Measurements from ENCODE around the gene WASHC2A.
"Not testable (repeated sequence)": the region's sequence is repeated elsewhere in the genome, so short reads cannot be mapped to it uniquely, and the experiment has no call there.

WASHC2A gene

DNA sequence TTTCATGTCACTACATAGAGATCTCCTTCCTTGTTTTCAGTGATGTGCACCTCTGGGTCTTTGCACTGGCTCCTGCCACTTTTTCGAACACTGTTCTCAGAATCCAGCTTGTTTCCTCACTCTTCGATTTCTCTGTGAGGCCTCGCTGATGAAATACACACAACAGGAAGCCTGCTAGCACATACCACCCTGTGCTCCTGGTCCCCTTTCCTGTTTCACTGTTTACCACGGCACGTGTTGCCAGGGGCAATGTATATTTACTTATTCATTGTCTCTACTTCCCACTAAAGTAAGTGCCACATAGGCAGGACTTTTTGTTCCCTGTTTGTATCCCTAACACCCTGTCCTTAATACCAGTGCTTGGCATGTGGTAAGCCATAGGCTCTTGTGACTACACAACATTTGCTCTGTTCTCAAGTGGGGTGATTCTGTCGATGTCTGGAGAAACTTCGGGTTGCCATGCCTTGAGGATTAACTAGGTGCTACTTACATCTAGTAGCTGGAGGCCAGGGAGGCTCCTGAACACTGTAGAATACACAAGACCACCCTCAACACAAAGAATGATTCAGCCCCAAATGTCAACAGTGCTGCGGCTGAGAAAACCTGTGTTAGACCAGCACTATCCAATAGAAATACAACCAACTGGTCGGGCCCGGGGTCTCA is 75.9 kb downstream of the WASHC2A start:
- in situ Hi-C loops (cut with HindIII; ENCODE audit: low sequenced_read_pairs) = not testable (repeated sequence)

DNA sequence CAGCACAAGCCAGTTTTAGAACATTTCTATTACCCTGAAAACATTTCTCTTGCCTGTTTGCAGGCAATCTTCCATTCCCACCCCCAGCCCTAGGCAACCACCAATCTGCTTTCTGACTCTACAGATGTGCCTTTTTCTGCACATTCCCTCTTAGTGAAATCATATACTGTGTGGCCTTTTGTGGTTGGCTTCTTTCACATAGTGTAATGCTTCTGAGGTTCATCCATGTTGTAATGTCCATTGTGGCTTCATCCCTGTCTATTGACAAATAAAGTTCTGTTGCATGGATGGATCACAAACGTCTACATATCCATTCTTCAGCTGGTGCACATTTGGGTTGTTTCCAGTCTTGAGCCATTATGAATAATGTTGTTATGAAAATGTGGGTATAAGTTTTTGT is 77.8 kb downstream of the WASHC2A start:
- in situ Hi-C loops (cut with HindIII; ENCODE audit: low sequenced_read_pairs) = not testable (repeated sequence)

DNA sequence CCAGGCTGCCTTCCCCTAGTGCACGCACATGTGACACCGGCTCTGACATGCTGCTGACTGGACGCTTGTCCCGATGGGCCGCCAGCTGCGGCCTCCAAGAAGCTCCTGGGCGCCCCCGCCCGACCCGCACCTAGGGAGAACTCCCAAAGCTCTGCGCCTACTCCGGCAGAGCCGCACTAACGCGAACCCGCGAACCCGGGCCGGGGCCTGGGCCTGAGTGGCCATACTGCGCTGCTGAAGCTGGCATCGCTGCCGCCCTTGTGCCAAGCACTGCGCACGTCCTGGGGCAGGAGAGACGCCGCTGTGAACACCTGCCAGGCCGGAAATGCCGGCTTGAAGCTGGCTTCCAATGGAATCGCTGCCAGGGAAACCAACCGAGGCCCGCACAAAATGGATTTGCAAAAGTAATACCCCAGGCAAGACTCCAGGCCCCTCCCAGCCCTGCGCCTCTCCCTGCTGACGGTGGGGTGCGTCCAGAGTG is 85.1 kb downstream of the WASHC2A start:
- in situ Hi-C loops (cut with HindIII; ENCODE audit: low sequenced_read_pairs) = no loop called here

DNA sequence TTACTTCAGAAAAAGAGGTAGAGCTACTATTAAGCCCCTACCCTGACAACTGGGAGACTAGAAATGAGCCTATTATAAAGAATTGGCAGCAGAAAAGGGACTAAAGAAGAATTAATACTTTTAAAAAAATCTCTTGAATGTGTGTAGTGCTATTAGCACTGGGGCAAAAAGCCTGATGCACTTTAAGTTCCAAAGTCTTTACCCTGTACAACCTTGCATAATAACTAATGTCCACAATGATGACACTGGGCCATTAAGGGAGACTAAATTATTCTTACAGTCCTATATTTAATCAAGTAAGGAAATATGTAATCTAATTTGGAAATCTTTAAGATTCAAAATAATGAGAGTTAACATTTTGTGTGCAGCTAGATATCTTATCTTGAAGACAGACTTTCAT is 90.1 kb downstream of the WASHC2A start:
- in situ Hi-C loops (cut with HindIII; ENCODE audit: low sequenced_read_pairs) = not testable (repeated sequence)

DNA sequence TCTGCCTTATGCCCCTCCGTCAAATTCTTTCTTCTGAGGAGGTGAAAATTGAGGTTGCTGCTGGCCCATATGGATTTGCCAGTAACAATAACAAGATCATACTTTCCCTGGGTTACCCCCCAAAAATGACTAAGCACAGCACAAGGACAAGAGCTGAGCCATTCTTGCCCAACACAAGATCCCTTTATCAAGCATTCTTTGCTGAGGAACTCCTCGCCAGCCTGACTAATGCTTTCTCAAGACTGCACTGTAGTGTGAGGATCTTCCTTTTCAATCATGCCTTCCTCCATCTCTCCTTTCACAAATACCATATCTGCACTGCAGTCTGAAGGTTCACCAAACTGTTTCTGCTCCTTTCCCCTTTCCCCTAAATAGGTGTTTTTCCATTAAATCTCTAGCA is 92.1 kb downstream of the WASHC2A start:
- in situ Hi-C loops (cut with HindIII; ENCODE audit: low sequenced_read_pairs) = not testable (repeated sequence)

DNA sequence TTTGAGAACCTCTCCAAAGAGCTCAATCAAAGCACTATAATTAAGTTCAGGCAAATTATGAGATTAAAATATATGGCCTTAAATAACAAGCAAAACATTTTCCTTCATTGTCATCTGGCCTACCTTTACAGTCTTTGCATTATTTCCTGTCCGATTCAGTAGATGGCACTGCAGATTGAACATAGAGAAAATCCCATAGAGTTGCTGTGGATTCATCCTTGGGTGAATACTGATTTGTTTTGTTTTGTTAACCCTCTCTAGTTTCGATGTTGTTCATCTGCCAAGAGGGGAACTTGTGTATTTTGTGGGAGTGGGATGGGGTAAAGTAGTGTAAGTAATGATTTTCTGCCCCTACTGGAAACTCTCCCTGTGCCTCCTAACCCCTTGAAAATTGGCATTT is 97.3 kb downstream of the WASHC2A start:
- in situ Hi-C loops (cut with HindIII; ENCODE audit: low sequenced_read_pairs) = not testable (repeated sequence)

DNA sequence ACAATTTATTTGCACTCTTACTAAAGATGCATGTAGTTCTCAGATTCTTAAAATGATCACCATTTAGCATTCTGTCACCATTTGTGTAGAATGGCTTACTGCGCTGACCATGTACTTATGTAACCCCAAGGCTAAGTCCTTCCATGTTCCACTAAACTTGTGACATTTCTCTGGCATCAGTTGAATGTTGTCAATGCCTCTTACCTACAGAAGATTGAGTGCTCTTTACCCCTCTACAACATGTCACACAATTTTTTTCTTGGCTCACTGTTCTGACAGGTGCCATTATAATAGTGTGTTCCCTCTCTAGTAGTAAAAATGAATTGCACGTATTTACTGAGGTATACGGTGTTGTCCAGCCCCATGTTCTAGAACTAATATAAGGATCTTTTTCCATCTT is 100.1 kb downstream of the WASHC2A start:
- in situ Hi-C loops (cut with HindIII; ENCODE audit: low sequenced_read_pairs) = not testable (repeated sequence)

DNA sequence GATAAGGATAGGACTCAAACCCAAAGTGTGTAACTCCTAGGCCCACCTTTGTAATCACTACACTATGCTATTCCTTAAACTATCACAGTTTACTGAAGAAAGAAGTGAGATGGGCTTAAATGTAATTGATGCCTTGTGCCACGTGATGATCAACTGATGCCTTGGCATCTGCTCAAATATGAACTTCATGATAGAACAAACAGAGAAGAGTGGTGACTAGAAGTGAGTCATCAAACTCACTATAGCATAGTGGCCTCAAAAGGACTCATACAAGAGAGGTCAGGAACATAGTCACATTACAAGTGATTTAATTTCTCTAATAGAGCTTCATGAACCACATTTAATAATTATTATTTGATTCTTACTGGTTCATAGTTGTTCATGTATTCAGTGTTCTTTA is 101.8 kb downstream of the WASHC2A start:
- in situ Hi-C loops (cut with HindIII; ENCODE audit: low sequenced_read_pairs) = not testable (repeated sequence)

DNA sequence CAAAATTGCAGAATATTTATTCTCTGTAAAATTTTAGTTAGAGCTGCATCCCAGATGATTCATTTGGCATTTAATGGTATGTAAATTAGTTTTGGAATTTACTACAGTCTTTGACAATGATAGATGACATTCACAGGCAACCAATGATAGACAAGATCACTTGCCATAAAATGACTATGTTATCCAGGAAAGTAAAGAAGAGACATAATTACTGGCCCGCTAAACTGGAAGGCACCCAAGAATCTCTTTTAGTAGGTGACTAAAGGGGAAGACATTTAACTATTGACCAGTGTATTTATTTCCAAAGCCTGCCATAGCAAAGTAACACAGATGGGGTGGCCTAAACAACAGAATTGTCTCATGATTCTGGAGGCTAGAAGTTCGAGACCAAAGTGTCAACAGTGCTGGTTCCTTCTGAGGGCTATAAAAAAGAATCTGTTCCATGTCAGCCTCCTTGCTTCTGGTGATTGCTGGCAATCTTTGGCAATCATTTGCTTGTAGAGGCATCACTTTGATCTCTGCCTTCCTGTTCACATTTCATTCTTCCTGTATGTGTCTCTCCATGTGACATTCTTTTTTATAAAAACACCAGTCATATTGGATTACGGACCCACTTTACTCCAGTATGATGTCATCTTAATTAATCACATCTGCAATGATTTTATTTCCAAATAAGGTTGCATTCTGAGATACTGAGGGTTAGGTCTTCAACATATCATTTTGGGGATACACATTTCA is 107.2 kb downstream of the WASHC2A start:
- in situ Hi-C loops (cut with HindIII; ENCODE audit: low sequenced_read_pairs) = not testable (repeated sequence)
